GM11168 (cell line): ENCODE measurements around the gene FRMD3.
"Not testable (repeated sequence)": the region's sequence is repeated elsewhere in the genome, so short reads cannot be mapped to it uniquely, and the experiment has no call there.

Source experiments
- in situ Hi-C: fragments of 300-500 bp; cut with MboI; formaldehyde crosslinking; loops from one replicate; pipeline ENCODE4 v1.12.0; 2022; ENCODE audit warnings: low sequenced_read_pairs; ENCODE audit not compliant: unreplicated experiment

FRMD3 gene

GRCh38 chr9:83526901-83527300 is 11.3 kb downstream of the FRMD3 start:
- in situ Hi-C loops = no loop called here

- in situ Hi-C loops = no loop called here
Observed at GRCh38 chr9:83526211-83526610, 12.0 kb downstream of the FRMD3 start.

GRCh38 chr9:83523684-83524083 is 14.5 kb downstream of the FRMD3 start:
- in situ Hi-C loops = no loop called here

- in situ Hi-C loops = no loop called here
Observed at GRCh38 chr9:83521411-83521810, 16.8 kb downstream of the FRMD3 start.

GRCh38 chr9:83521011-83521410 is 17.2 kb downstream of the FRMD3 start:
- in situ Hi-C loops = no loop called here

- in situ Hi-C loops = no loop called here
Observed at GRCh38 chr9:83520292-83520691, 17.9 kb downstream of the FRMD3 start.

GRCh38 chr9:83517980-83518379 is 20.2 kb downstream of the FRMD3 start:
- in situ Hi-C loops = not testable (repeated sequence)

GRCh38 chr9:83514767-83515166 is 23.4 kb downstream of the FRMD3 start:
- in situ Hi-C loops = no loop called here

- in situ Hi-C loops = no loop called here
Observed at GRCh38 chr9:83512621-83513020, 25.6 kb downstream of the FRMD3 start.

- in situ Hi-C loops = no loop called here
Observed at GRCh38 chr9:83511051-83511450, 27.1 kb downstream of the FRMD3 start.

- in situ Hi-C loops = no loop called here
Observed at GRCh38 chr9:83509402-83509801, 28.8 kb downstream of the FRMD3 start.

- in situ Hi-C loops = no loop called here
Observed at GRCh38 chr9:83508067-83508466, 30.1 kb downstream of the FRMD3 start.

GRCh38 chr9:83505282-83505681 is 32.9 kb downstream of the FRMD3 start:
- in situ Hi-C loops = no loop called here

- in situ Hi-C loops = no loop called here
Observed at GRCh38 chr9:83503866-83504265, 34.3 kb downstream of the FRMD3 start.

- in situ Hi-C loops = no loop called here
Observed at GRCh38 chr9:83501565-83501964, 36.6 kb downstream of the FRMD3 start.

GRCh38 chr9:83497441-83497840 is 40.8 kb downstream of the FRMD3 start:
- in situ Hi-C loops = no loop called here

GRCh38 chr9:83491995-83492394 is 46.2 kb downstream of the FRMD3 start:
- in situ Hi-C loops = no loop called here

- in situ Hi-C loops = no loop called here
Observed at GRCh38 chr9:83491413-83491812, 46.8 kb downstream of the FRMD3 start.

- in situ Hi-C loops = no loop called here
Observed at GRCh38 chr9:83489961-83490360, 48.2 kb downstream of the FRMD3 start.

GRCh38 chr9:83484990-83485389 is 53.2 kb downstream of the FRMD3 start:
- in situ Hi-C loops = no loop called here

GRCh38 chr9:83483223-83483622 is 55.0 kb downstream of the FRMD3 start:
- in situ Hi-C loops = no loop called here

- in situ Hi-C loops = no loop called here
Observed at GRCh38 chr9:83479765-83480164, 58.4 kb downstream of the FRMD3 start.

- in situ Hi-C loops = no loop called here
Observed at GRCh38 chr9:83477571-83477970, 60.6 kb downstream of the FRMD3 start.
